HG03460 (cell line): Measurements from ENCODE around the gene BMP6.

Experiments used
- ATAC-seq: cut with Tn5 transposase; IDR thresholded peaks from one replicate; pipeline ENCODE4 v1.9.1; 2021; ENCODE audit not compliant: unreplicated experiment

BMP6 gene

GRCh38 chr6:7901056-7901455 lies 175.2 kb downstream of the BMP6 start:
- no peak for ATAC-seq

GRCh38 chr6:7901780-7902179 lies 175.9 kb downstream of the BMP6 start:
- ATAC-seq: no peak

GRCh38 chr6:7902221-7902620 lies 176.3 kb downstream of the BMP6 start:
- ATAC-seq: no peak

- ATAC-seq: no peak
These were observed 177.0 kb downstream of the BMP6 start for GRCh38 chr6:7902867-7903266.

- ATAC-seq: no peak
These were observed 177.8 kb downstream of the BMP6 start for GRCh38 chr6:7903673-7904072.

- no peak for ATAC-seq
These were observed 178.9 kb downstream of the BMP6 start for GRCh38 chr6:7904654-7905319.

- ATAC-seq: no peak
These were observed 179.5 kb downstream of the BMP6 start for GRCh38 chr6:7905416-7905815.

GRCh38 chr6:7906741-7907140 lies 180.8 kb downstream of the BMP6 start:
- ATAC-seq: no peak

GRCh38 chr6:7907159-7907558 lies 181.3 kb downstream of the BMP6 start:
- ATAC-seq: no peak

GRCh38 chr6:7909323-7910276 lies 183.7 kb downstream of the BMP6 start:
- ATAC-seq: peak; percentile 36

GRCh38 chr6:7910298-7910653 lies 184.4 kb downstream of the BMP6 start:
- ATAC-seq: peak; percentile 13

GRCh38 chr6:7910654-7911344 lies 184.9 kb downstream of the BMP6 start, which contains the start of gene TXNDC5:
Gene TXNDC5, minus strand, starts transcription at chr6:7910788. Its CDS starts 12 bp downstream, at chr6:7910776.
- ATAC-seq: peak; percentile 65

GRCh38 chr6:7911345-7911725 lies 185.4 kb downstream of the BMP6 start:
- no peak for ATAC-seq

- no peak for ATAC-seq
These were observed 186.1 kb downstream of the BMP6 start for GRCh38 chr6:7912024-7912423.

- ATAC-seq: no peak
These were observed 187.0 kb downstream of the BMP6 start for GRCh38 chr6:7912736-7913517.

- ATAC-seq: no peak
These were observed 188.4 kb downstream of the BMP6 start for GRCh38 chr6:7914311-7914710.

GRCh38 chr6:7914991-7915789 lies 189.3 kb downstream of the BMP6 start:
- no peak for ATAC-seq

GRCh38 chr6:7916959-7917358 lies 191.1 kb downstream of the BMP6 start:
- peak; percentile 89 for ATAC-seq

- ATAC-seq: no peak
These were observed 191.8 kb downstream of the BMP6 start for GRCh38 chr6:7917729-7918128.

- ATAC-seq: no peak
These were observed 192.5 kb downstream of the BMP6 start for GRCh38 chr6:7918403-7918802.
